GM23338 (cell line): Measurements from ENCODE around the gene ZMYND8. TPM values are rescaled to one million over a fixed set of nuclear protein-coding genes. Genes with fewer than 3 reads are reported as not detected.

Experiments
- ATAC-seq: fragments of 200-7000 bp; cut with Tn5 transposase; 3 replicates; pipeline ENCODE4 v1.9.1; 2020
- DNase-seq: peaks from one replicate; pipeline ENCODE4 v3.0.0-alpha.2; 2015; ENCODE audit warnings: low spot score
- H2AFZ ChIP-seq: fragments of 200-600 bp; sonication (generic); 2 replicates; pipeline ENCODE4 v1.8.0; 2016; ENCODE audit warnings: antibody characterized with exemption, mild to moderate bottlenecking, moderate library complexity
- H3F3A ChIP-seq: fragments of 200-600 bp; sonication (generic); replicated peaks from 2 replicates; pipeline ENCODE4 v1.8.0; 2017; ENCODE audit warnings: antibody characterized with exemption, mixed run types, low read depth
- H3K27ac ChIP-seq: fragments of 200-600 bp; sonication (generic); 2 replicates; pipeline ENCODE4 v1.6.1; 2016; ENCODE audit warnings: low read depth
- H3K27me3 ChIP-seq: fragments of 200-600 bp; sonication (generic); 2 replicates; pipeline ENCODE4 v1.8.0; 2016; ENCODE audit warnings: mild to moderate bottlenecking, mixed run types, moderate library complexity; ENCODE audit not compliant: insufficient read depth
- H3K36me3 ChIP-seq: fragments of 200-600 bp; sonication (generic); 2 replicates; pipeline ENCODE4 v1.8.0; 2016; ENCODE audit warnings: mild to moderate bottlenecking; ENCODE audit not compliant: insufficient read depth
- H3K4me1 ChIP-seq: fragments of 200-600 bp; sonication (generic); 2 replicates; pipeline ENCODE4 v1.8.0; 2016; ENCODE audit warnings: mild to moderate bottlenecking, moderate library complexity; ENCODE audit not compliant: insufficient read depth
- H3K4me2 ChIP-seq: fragments of 200-600 bp; sonication (generic); 2 replicates; pipeline ENCODE4 v1.7.1; 2017; ENCODE audit warnings: mixed run types
- H3K4me3 ChIP-seq: fragments of 200-600 bp; sonication (generic); 2 replicates; pipeline ENCODE4 v1.6.1; 2016; ENCODE audit warnings: mixed run types
- H3K79me2 ChIP-seq: fragments of 200-600 bp; sonication (generic); replicated peaks from 2 replicates; pipeline ENCODE4 v1.8.0; 2017; ENCODE audit warnings: mild to moderate bottlenecking; ENCODE audit not compliant: insufficient read depth
- H3K9me2 ChIP-seq: fragments of 200-600 bp; sonication (generic); 2 replicates; pipeline ENCODE4 v1.8.0; 2017; ENCODE audit not compliant: insufficient read depth
- H4K20me1 ChIP-seq: fragments of 200-600 bp; sonication (generic); replicated peaks from 2 replicates; pipeline ENCODE4 v1.8.0; 2017; ENCODE audit warnings: mild to moderate bottlenecking; ENCODE audit not compliant: insufficient read depth
- H3K27ac Mint-ChIP-seq: 2 replicates; pipeline ENCODE4 v1.8.0; 2020; ENCODE audit warnings: inconsistent platforms, mild to moderate bottlenecking, moderate library complexity, mixed read lengths
- H3K27me3 Mint-ChIP-seq: 3 replicates; pipeline ENCODE4 v1.8.0; 2022; ENCODE audit warnings: low read depth, mild to moderate bottlenecking, moderate library complexity, mixed read lengths, inconsistent platforms; ENCODE audit not compliant: insufficient read depth, poor library complexity
- H3K36me3 Mint-ChIP-seq: 3 replicates; pipeline ENCODE4 v1.8.0; 2021; ENCODE audit warnings: low read depth, mild to moderate bottlenecking, inconsistent platforms, moderate library complexity, mixed read lengths
- H3K4me1 Mint-ChIP-seq: 3 replicates; pipeline ENCODE4 v1.8.0; 2020; ENCODE audit warnings: mild to moderate bottlenecking, inconsistent platforms, mixed read lengths
- H3K4me3 Mint-ChIP-seq: 3 replicates; pipeline ENCODE4 v1.8.0; 2021; ENCODE audit warnings: moderate library complexity, mild to moderate bottlenecking, inconsistent platforms, mixed read lengths
- H3K9me3 Mint-ChIP-seq: 3 replicates; pipeline ENCODE4 v1.8.0; 2020; ENCODE audit warnings: moderate library complexity, mild to moderate bottlenecking, inconsistent platforms, mixed read lengths
- EZH2phosphoT487 ChIP-seq: fragments of 200-600 bp; sonication (generic); IDR thresholded peaks from one replicate; pipeline ENCODE4 v1.8.1; 2018; ENCODE audit warnings: antibody characterized with exemption; ENCODE audit not compliant: unreplicated experiment
- NANOG ChIP-seq: IDR thresholded peaks from 2 replicates; pipeline ENCODE4 v1.6.1; 2016; ENCODE audit warnings: antibody characterized with exemption, borderline replicate concordance
- REST ChIP-seq: IDR thresholded peaks from one replicate; pipeline ENCODE4 v1.6.1; 2018; ENCODE audit warnings: antibody characterized with exemption; ENCODE audit not compliant: unreplicated experiment
- ZNF462 ChIP-seq: fragments of 250-450 bp; sonication (Bioruptor Pico); IDR thresholded peaks from 2 replicates; pipeline ENCODE4 v1.5.0; 2020; ENCODE audit warnings: mild to moderate bottlenecking, moderate library complexity
- polyA plus RNA-seq: library from polyadenylated mRNA; unstranded; fragments of >200 nt; fragmentation: Nextera tagmentation; extraction: Ambion mirVana; gene quantifications from 2 replicates; pipeline ENCODE4 v1.2.1, GENCODE V29; 2016
- total RNA-seq: library from RNA; depleted of rRNA; stranded (reverse); fragments of >200 nt; shearing (Covaris generic); gene quantifications from 2 replicates; pipeline ENCODE4 v1.2.3, GENCODE V29; 2014
- TF ChIP-seq, protein P1 (sequence below), 2 experiments: fragments of 200-600 bp in 1 of 2; sonication (generic) in 1 of 2; conservative IDR thresholded peaks; 2 replicates each; pipeline versions ENCODE4 v1.5.1 to v1.6.1; 2016 to 2017; ENCODE audit warnings: antibody characterized with exemption in 2 of 2, low read depth in 2 of 2, mild to moderate bottlenecking in 2 of 2, moderate library complexity in 1 of 2

The ZMYND8 gene
- total and polyA plus RNA-seq, 2 experiments from 2014 or later: 70.9 to 128 TPM

DNA sequence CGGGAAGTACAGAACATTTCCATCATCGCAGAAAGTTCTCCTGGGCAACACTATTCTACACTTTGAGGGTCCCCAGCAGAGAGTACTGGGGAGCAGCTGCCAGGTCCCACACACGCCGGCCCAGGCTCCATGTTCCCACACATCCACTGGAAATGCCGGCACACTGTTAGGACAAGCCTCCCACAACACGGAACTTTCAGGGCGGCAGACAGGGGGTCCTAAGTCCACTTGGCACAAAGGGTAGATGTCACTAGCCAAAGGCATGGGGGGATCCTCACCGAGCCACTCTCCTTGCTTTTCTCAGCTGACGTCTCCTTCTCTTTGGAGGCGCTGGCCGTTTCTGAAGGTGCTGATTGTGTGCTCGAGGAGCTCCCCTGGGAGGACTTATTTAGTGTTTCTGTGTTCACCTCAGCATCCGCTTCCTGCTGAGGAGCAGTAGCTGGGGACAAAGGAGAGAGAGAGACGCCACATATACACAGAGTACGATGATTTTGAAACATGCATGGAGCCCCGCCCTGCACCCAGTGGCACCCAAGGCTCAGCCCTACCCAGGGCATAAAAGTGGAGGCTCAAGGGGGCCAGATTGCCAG is 135.4 kb downstream of the ZMYND8 start:
- Histone ChIP-seq H3K4me1 (no peaks in the 10 kb centered on the region), H3F3A (peaks cover 20% of the 10 kb centered on the region; the same call in 1 of the 2 replicates), H3K4me2 (no peak overlapping the region), H3K9me2 (no peaks in the 10 kb centered on the region), H3K36me3 (peaks cover 61% of the 10 kb centered on the region), H3K79me2 (peaks cover 45% of the 10 kb centered on the region), H3K4me3 (no peak overlapping the region), H3K27ac (peak overlapping the region; percentile 78; the same call in 1 of the 2 replicates), H4K20me1 (peaks cover 4% of the 10 kb centered on the region; the same call in 1 of the 2 replicates), H3K27me3 (no peaks in the 10 kb centered on the region), H2AFZ (no peak overlapping the region)
- DNase-seq: no peak
- no peak for ATAC-seq
- peaks cover 10% of the 10 kb centered on the region for H3K27me3 Mint-ChIP-seq
- H3K4me1 Mint-ChIP-seq: peaks cover 13% of the 10 kb centered on the region; the same call in 1 of the 3 replicates
- no peak for TF ChIP-seq NANOG
- TF ChIP-seq, protein P1, sequence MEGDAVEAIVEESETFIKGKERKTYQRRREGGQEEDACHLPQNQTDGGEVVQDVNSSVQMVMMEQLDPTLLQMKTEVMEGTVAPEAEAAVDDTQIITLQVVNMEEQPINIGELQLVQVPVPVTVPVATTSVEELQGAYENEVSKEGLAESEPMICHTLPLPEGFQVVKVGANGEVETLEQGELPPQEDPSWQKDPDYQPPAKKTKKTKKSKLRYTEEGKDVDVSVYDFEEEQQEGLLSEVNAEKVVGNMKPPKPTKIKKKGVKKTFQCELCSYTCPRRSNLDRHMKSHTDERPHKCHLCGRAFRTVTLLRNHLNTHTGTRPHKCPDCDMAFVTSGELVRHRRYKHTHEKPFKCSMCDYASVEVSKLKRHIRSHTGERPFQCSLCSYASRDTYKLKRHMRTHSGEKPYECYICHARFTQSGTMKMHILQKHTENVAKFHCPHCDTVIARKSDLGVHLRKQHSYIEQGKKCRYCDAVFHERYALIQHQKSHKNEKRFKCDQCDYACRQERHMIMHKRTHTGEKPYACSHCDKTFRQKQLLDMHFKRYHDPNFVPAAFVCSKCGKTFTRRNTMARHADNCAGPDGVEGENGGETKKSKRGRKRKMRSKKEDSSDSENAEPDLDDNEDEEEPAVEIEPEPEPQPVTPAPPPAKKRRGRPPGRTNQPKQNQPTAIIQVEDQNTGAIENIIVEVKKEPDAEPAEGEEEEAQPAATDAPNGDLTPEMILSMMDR (conservative IDR thresholded peaks at IDR 0.05; ENCODE audit: low read depth in 2 of 2): no peak
- TF ChIP-seq ZNF462 (CRISPR knock-in tag): no peak
- peak; percentile 52 for TF ChIP-seq REST
- no peak for TF ChIP-seq EZH2phosphoT487
- no peak overlapping the region for H3K27ac Mint-ChIP-seq
- H3K36me3 Mint-ChIP-seq: peaks cover 93% of the 10 kb centered on the region
- H3K4me3 Mint-ChIP-seq: no peak overlapping the region
- no peaks in the 10 kb centered on the region for H3K9me3 Mint-ChIP-seq
